ENCODE measurements around the gene KLHL15.
"Not testable (repeated sequence)": the region's sequence is repeated elsewhere in the genome, so short reads cannot be mapped to it uniquely, and the experiment has no call there.

The KLHL15 gene

GRCh38 chrX:23993012-23993633 lies 33.9 kb downstream of the KLHL15 start:
- H3K36me3 Mint-ChIP-seq (ENCODE audit: low read depth) = peaks cover 22% of the 10 kb centered on the region
- no peaks in the 10 kb centered on the region for H3K9me3 Mint-ChIP-seq
- no peak for DNase-seq (ENCODE audit: low spot score)
- peak overlapping the region; percentile 15 for H3K27ac Mint-ChIP-seq
- H3K4me1 Mint-ChIP-seq (ENCODE audit: low read depth) = peaks cover 8% of the 10 kb centered on the region
- no peaks in the 10 kb centered on the region for H3K27me3 Mint-ChIP-seq (ENCODE audit: low read depth)
- no peak overlapping the region for H3K4me3 Mint-ChIP-seq

- H3K4me3 Mint-ChIP-seq = no peak overlapping the region
- H3K36me3 Mint-ChIP-seq (ENCODE audit: low read depth) = peaks cover 25% of the 10 kb centered on the region
- no peaks in the 10 kb centered on the region for H3K27me3 Mint-ChIP-seq (ENCODE audit: low read depth)
- H3K9me3 Mint-ChIP-seq = no peaks in the 10 kb centered on the region
- H3K4me1 Mint-ChIP-seq (ENCODE audit: low read depth) = peaks cover 8% of the 10 kb centered on the region
- no peak overlapping the region for H3K27ac Mint-ChIP-seq
- no peak for DNase-seq (ENCODE audit: low spot score)
These were observed 34.6 kb downstream of the KLHL15 start for GRCh38 chrX:23992431-23992830.

- H3K27me3 Mint-ChIP-seq (ENCODE audit: low read depth) = no peaks in the 10 kb centered on the region
- peaks cover 10% of the 10 kb centered on the region for H3K4me1 Mint-ChIP-seq (ENCODE audit: low read depth)
- H3K36me3 Mint-ChIP-seq (ENCODE audit: low read depth) = peaks cover 30% of the 10 kb centered on the region
- no peak for DNase-seq (ENCODE audit: low spot score)
- H3K27ac Mint-ChIP-seq = no peak overlapping the region
- H3K9me3 Mint-ChIP-seq = no peaks in the 10 kb centered on the region
- no peak overlapping the region for H3K4me3 Mint-ChIP-seq
These were observed 36.5 kb downstream of the KLHL15 start for GRCh38 chrX:23990455-23990854.

- no peaks in the 10 kb centered on the region for H3K27me3 Mint-ChIP-seq (ENCODE audit: low read depth)
- no peak overlapping the region for H3K4me3 Mint-ChIP-seq
- no peak overlapping the region for H3K27ac Mint-ChIP-seq
- peaks cover 31% of the 10 kb centered on the region for H3K36me3 Mint-ChIP-seq (ENCODE audit: low read depth)
- no peak for DNase-seq (ENCODE audit: low spot score)
- H3K9me3 Mint-ChIP-seq = no peaks in the 10 kb centered on the region
- H3K4me1 Mint-ChIP-seq (ENCODE audit: low read depth) = peaks cover 10% of the 10 kb centered on the region
These were observed 37.3 kb downstream of the KLHL15 start for GRCh38 chrX:23989689-23990088.

- H3K27ac Mint-ChIP-seq = no peak overlapping the region
- no peak overlapping the region for H3K4me3 Mint-ChIP-seq
- no peaks in the 10 kb centered on the region for H3K9me3 Mint-ChIP-seq
- peaks cover 20% of the 10 kb centered on the region for H3K36me3 Mint-ChIP-seq (ENCODE audit: low read depth)
- peaks cover 2% of the 10 kb centered on the region for H3K4me1 Mint-ChIP-seq (ENCODE audit: low read depth)
- DNase-seq (ENCODE audit: low spot score) = no peak
- no peaks in the 10 kb centered on the region for H3K27me3 Mint-ChIP-seq (ENCODE audit: low read depth)
These were observed 44.1 kb downstream of the KLHL15 start for GRCh38 chrX:23982891-23983290.

- Mint-ChIP-seq H3K4me3 (no peak overlapping the region), H3K27me3 (ENCODE audit: low read depth) (no peaks in the 10 kb centered on the region), H3K27ac (no peak overlapping the region), H3K36me3 (ENCODE audit: low read depth) (peaks cover 18% of the 10 kb centered on the region), H3K9me3 (no peaks in the 10 kb centered on the region), H3K4me1 (ENCODE audit: low read depth) (peaks cover 2% of the 10 kb centered on the region)
- DNase-seq (ENCODE audit: low spot score) = no peak
These were observed 45.3 kb downstream of the KLHL15 start for GRCh38 chrX:23981711-23982110.

- DNase-seq (ENCODE audit: low spot score) = no peak
- Mint-ChIP-seq H3K4me3 (no peak overlapping the region), H3K36me3 (ENCODE audit: low read depth) (peaks cover 14% of the 10 kb centered on the region), H3K9me3 (no peaks in the 10 kb centered on the region), H3K27ac (no peak overlapping the region), H3K4me1 (ENCODE audit: low read depth) (peaks cover 2% of the 10 kb centered on the region), H3K27me3 (ENCODE audit: low read depth) (no peaks in the 10 kb centered on the region)
These were observed 45.8 kb downstream of the KLHL15 start for GRCh38 chrX:23981222-23981621.

- DNase-seq (ENCODE audit: low spot score) = no peak
These were observed 47.0 kb downstream of the KLHL15 start for GRCh38 chrX:23980011-23980441.

GRCh38 chrX:23978491-23978890 lies 48.5 kb downstream of the KLHL15 start:
- no peak overlapping the region for H3K27ac Mint-ChIP-seq
- no peaks in the 10 kb centered on the region for H3K4me1 Mint-ChIP-seq (ENCODE audit: low read depth)
- H3K9me3 Mint-ChIP-seq = no peaks in the 10 kb centered on the region
- DNase-seq (ENCODE audit: low spot score) = no peak
- H3K36me3 Mint-ChIP-seq (ENCODE audit: low read depth) = peaks cover 8% of the 10 kb centered on the region
- H3K4me3 Mint-ChIP-seq = no peak overlapping the region
- no peaks in the 10 kb centered on the region for H3K27me3 Mint-ChIP-seq (ENCODE audit: low read depth)

More at GRCh38 chrX:23980011-23980441, 47.0 kb downstream of the KLHL15 start:
- Mint-ChIP-seq H3K27ac (no peak overlapping the region), H3K9me3 (no peaks in the 10 kb centered on the region), H3K4me3 (no peak overlapping the region), H3K27me3 (ENCODE audit: low read depth) (no peaks in the 10 kb centered on the region), H3K4me1 (ENCODE audit: low read depth) (no peaks in the 10 kb centered on the region), H3K36me3 (ENCODE audit: low read depth) (peaks cover 11% of the 10 kb centered on the region)

GRCh38 chrX:23965630-23966029 lies 61.4 kb downstream of the KLHL15 start:
- not testable (repeated sequence) for H3K27ac Mint-ChIP-seq; H3K27me3 Mint-ChIP-seq (ENCODE audit: low read depth); H3K4me1 Mint-ChIP-seq (ENCODE audit: low read depth); H3K36me3 Mint-ChIP-seq (ENCODE audit: low read depth); H3K4me3 Mint-ChIP-seq; DNase-seq (ENCODE audit: low spot score); H3K9me3 Mint-ChIP-seq

- DNase-seq (ENCODE audit: low spot score) = no peak
- H3K36me3 Mint-ChIP-seq (ENCODE audit: low read depth) = no peaks in the 10 kb centered on the region
- no peak overlapping the region for H3K27ac Mint-ChIP-seq
- no peaks in the 10 kb centered on the region for H3K27me3 Mint-ChIP-seq (ENCODE audit: low read depth)
- no peaks in the 10 kb centered on the region for H3K9me3 Mint-ChIP-seq
- no peak overlapping the region for H3K4me3 Mint-ChIP-seq
- H3K4me1 Mint-ChIP-seq (ENCODE audit: low read depth) = peaks cover 8% of the 10 kb centered on the region
These were observed 62.8 kb downstream of the KLHL15 start for GRCh38 chrX:23964191-23964590.

GRCh38 chrX:23959781-23960180 lies 67.2 kb downstream of the KLHL15 start:
- Mint-ChIP-seq H3K27ac (peak overlapping the region; percentile 80), H3K9me3 (no peaks in the 10 kb centered on the region), H3K4me1 (ENCODE audit: low read depth) (peaks cover 16% of the 10 kb centered on the region), H3K4me3 (peak overlapping the region; percentile 49), H3K27me3 (ENCODE audit: low read depth) (no peaks in the 10 kb centered on the region), H3K36me3 (ENCODE audit: low read depth) (no peaks in the 10 kb centered on the region)
- peak; percentile 7 for DNase-seq (ENCODE audit: low spot score)

- Mint-ChIP-seq H3K36me3 (ENCODE audit: low read depth) (peaks cover 2% of the 10 kb centered on the region), H3K4me3 (no peak overlapping the region), H3K4me1 (ENCODE audit: low read depth) (peaks cover 25% of the 10 kb centered on the region), H3K27ac (peak overlapping the region; percentile 20), H3K27me3 (ENCODE audit: low read depth) (no peaks in the 10 kb centered on the region), H3K9me3 (no peaks in the 10 kb centered on the region)
- DNase-seq (ENCODE audit: low spot score) = no peak
These were observed 72.6 kb downstream of the KLHL15 start for GRCh38 chrX:23954396-23954795.

- Mint-ChIP-seq H3K4me3 (peak overlapping the region; percentile 94), H3K9me3 (no peaks in the 10 kb centered on the region), H3K36me3 (ENCODE audit: low read depth) (peaks cover 2% of the 10 kb centered on the region), H3K27me3 (ENCODE audit: low read depth) (no peaks in the 10 kb centered on the region), H3K4me1 (ENCODE audit: low read depth) (peaks cover 23% of the 10 kb centered on the region), H3K27ac (peak overlapping the region; percentile 98)
- no peak for DNase-seq (ENCODE audit: low spot score)
These were observed 73.1 kb downstream of the KLHL15 start for GRCh38 chrX:23953908-23954269.

All from T-helper 2 cell treated with Interferon-gamma antibody and Interleukin-4, amounts not matched to agents 5 μg/mL and 100 μg/mL, for 36 hours (primary cell).